K562 (cell line): ENCODE measurements around the gene GABPB1. TPM values are rescaled to one million over a fixed set of nuclear protein-coding genes. Genes with fewer than 3 reads are reported as not detected.

Source experiments
- CEBPB ChIP-seq: fragments of 450-650 bp; IDR thresholded peaks from 2 replicates; pipeline ENCODE4 v1.6.1; 2016; ENCODE audit warnings: missing genetic modification characterization, missing compliant biosample characterization
- ELF2 ChIP-seq: fragments of 250-450 bp; sonication (Bioruptor Pico); IDR thresholded peaks from 2 replicates; pipeline ENCODE4 v1.5.0; 2021; ENCODE audit warnings: mild to moderate bottlenecking
- FOXK2 ChIP-seq, 2 experiments: fragments of 450-650 bp; IDR thresholded peaks in 1 of 2; conservative IDR thresholded peaks in 1 of 2; 2 replicates each; pipeline ENCODE4 v1.6.1; 2016; ENCODE audit warnings: low read depth in 2 of 2, mild to moderate bottlenecking in 1 of 2
- HEY1 ChIP-seq: fragments of 250-450 bp; sonication (Bioruptor Pico); IDR thresholded peaks from 2 replicates; pipeline ENCODE4 v1.5.0; 2020; ENCODE audit warnings: mild to moderate bottlenecking, moderate library complexity, borderline replicate concordance
- HNRNPLL ChIP-seq: fragments of 200-400 bp; formaldehyde crosslinking; IDR thresholded peaks from 2 replicates; pipeline ENCODE4 v1.6.1; 2017; ENCODE audit warnings: low read length, low read depth, mild to moderate bottlenecking; ENCODE audit not compliant: poor library complexity, severe bottlenecking
- MEIS2 ChIP-seq: fragments of 450-650 bp; IDR thresholded peaks from 2 replicates; pipeline ENCODE4 v1.6.1; 2014; ENCODE audit warnings: mild to moderate bottlenecking; ENCODE audit not compliant: partially characterized antibody
- MLX ChIP-seq, 2 experiments: fragments of 450-650 bp in 1 of 2; sonication (generic) in 1 of 2; formaldehyde crosslinking; conservative IDR thresholded peaks; 2 replicates each; pipeline versions ENCODE4 v1.4.0 to v1.8.1; 2020 to 2022; ENCODE audit warnings: mild to moderate bottlenecking in 1 of 2, missing genetic modification reagents in 1 of 2
- NELFE ChIP-seq: IDR thresholded peaks from 2 replicates; pipeline ENCODE4 v1.6.1; 2011; ENCODE audit warnings: mild to moderate bottlenecking; ENCODE audit not compliant: insufficient read depth, insufficient read length
- NFXL1 ChIP-seq: fragments of 450-650 bp; formaldehyde crosslinking; IDR thresholded peaks from 2 replicates; pipeline ENCODE4 v1.4.0; 2021; ENCODE audit warnings: mild to moderate bottlenecking
- NONO ChIP-seq, 2 experiments: fragments of 200-400 bp in 1 of 2; fragments of 450-650 bp in 1 of 2; formaldehyde crosslinking in 1 of 2; IDR thresholded peaks; 2 replicates each; pipeline ENCODE4 v1.6.1; 2017; ENCODE audit warnings: low read depth in 2 of 2, mild to moderate bottlenecking in 2 of 2, moderate library complexity in 2 of 2, low read length in 1 of 2
- NR3C1 ChIP-seq: sonication (generic); formaldehyde crosslinking; IDR thresholded peaks from 2 replicates; pipeline ENCODE4 v1.8.1; 2022; ENCODE audit warnings: missing genetic modification reagents
- POLR2B ChIP-seq: fragments of 450-650 bp; IDR thresholded peaks from 2 replicates; pipeline ENCODE4 v1.6.1; 2018; ENCODE audit warnings: low read depth; ENCODE audit not compliant: partially characterized antibody
- POLR3A ChIP-seq: IDR thresholded peaks from 2 replicates; pipeline ENCODE4 v1.6.1; 2011; ENCODE audit warnings: borderline replicate concordance, mild to moderate bottlenecking, moderate library complexity; ENCODE audit not compliant: insufficient read length, insufficient read depth; ENCODE audit errors: extremely low read depth
- PTTG1 ChIP-seq: fragments of 450-650 bp; IDR thresholded peaks from 2 replicates; pipeline ENCODE4 v1.6.1; 2016; ENCODE audit warnings: low read depth, mild to moderate bottlenecking, missing genetic modification characterization, missing compliant biosample characterization
- RBM22 ChIP-seq: fragments of 200-400 bp; formaldehyde crosslinking; IDR thresholded peaks from 2 replicates; pipeline ENCODE4 v1.6.1; 2018; ENCODE audit warnings: low read length, low read depth; ENCODE audit not compliant: poor library complexity, severe bottlenecking
- SAP30 ChIP-seq: fragments of 200-600 bp; sonication (generic); IDR thresholded peaks from 2 replicates; pipeline ENCODE4 v1.6.1; 2012; ENCODE audit warnings: borderline replicate concordance, low read depth, mild to moderate bottlenecking, moderate library complexity, low read length, control low read depth, inconsistent platforms; ENCODE audit not compliant: insufficient read depth, poor library complexity, severe bottlenecking
- STAT5A ChIP-seq: IDR thresholded peaks from 2 replicates; pipeline ENCODE4 v1.6.1; 2012; ENCODE audit warnings: low read length, inconsistent platforms, borderline replicate concordance
- TEAD4 ChIP-seq, 2 experiments: sonication (generic) in 1 of 2; formaldehyde crosslinking in 1 of 2; IDR thresholded peaks; 2 replicates each; pipeline versions ENCODE4 v1.6.1 to v1.8.0; 2012 to 2022; ENCODE audit warnings: borderline replicate concordance in 1 of 2, inconsistent platforms in 1 of 2, low read length in 1 of 2, mild to moderate bottlenecking in 1 of 2, missing genetic modification reagents in 1 of 2
- ZC3H8 ChIP-seq: fragments of 450-650 bp; IDR thresholded peaks from 2 replicates; pipeline ENCODE4 v1.6.1; 2017
- ZNF143 ChIP-seq: sonication (generic); formaldehyde crosslinking; IDR thresholded peaks from 2 replicates; pipeline ENCODE4 v1.9.0; 2022; ENCODE audit warnings: mild to moderate bottlenecking, missing genetic modification reagents
- ZNF408 ChIP-seq: fragments of 250-450 bp; sonication (Bioruptor Pico); IDR thresholded peaks from 2 replicates; pipeline ENCODE4 v1.4.0; 2020; ENCODE audit warnings: low read depth, mild to moderate bottlenecking, moderate library complexity
- polyA plus RNA-seq, 8 experiments: library from polyadenylated mRNA; depleted of rRNA in 4 of 8; stranded (reverse) in 5 of 8; unstranded in 3 of 8; fragments of >200 nt; fragmentation: Nextera tagmentation in 2 of 8; fragmentation: Illumina TruSeq in 1 of 8; extraction: Ambion mirVana in 2 of 8; extraction: Trizol in 1 of 8; gene quantifications; 2 replicates each; pipeline versions ENCODE4 v1.2.1 to v1.2.3, GENCODE V29; 2011 to 2014; ENCODE audit warnings: inconsistent platforms in 1 of 8, missing spikeins in 1 of 8
- total RNA-seq, 7 experiments: library from RNA; depleted of rRNA in 6 of 7; stranded (reverse); fragments of >200 nt in 6 of 7; fragmentation: Illumina TruSeq in 2 of 7; extraction: Trizol in 2 of 7; gene quantifications; 2 replicates each; pipeline versions ENCODE4 v1.2.1 to v1.2.3, GENCODE V29; 2011 to 2021; ENCODE audit warnings: low replicate concordance in 1 of 7
- TF ChIP-seq, protein P1 (sequence below), 2 experiments: fragments of 450-650 bp; IDR thresholded peaks; 2 replicates each; pipeline ENCODE4 v1.6.1; 2018; ENCODE audit warnings: mild to moderate bottlenecking in 2 of 2, low read depth in 1 of 2; ENCODE audit not compliant: partially characterized antibody in 2 of 2

The GABPB1 gene
- total and polyA plus RNA-seq, 9 of the 15 experiments (the other 6 are each of a cell fraction or from before 2014, with no cell fraction given) = 11.8 to 42.3 (median 33.2) TPM

DNA sequence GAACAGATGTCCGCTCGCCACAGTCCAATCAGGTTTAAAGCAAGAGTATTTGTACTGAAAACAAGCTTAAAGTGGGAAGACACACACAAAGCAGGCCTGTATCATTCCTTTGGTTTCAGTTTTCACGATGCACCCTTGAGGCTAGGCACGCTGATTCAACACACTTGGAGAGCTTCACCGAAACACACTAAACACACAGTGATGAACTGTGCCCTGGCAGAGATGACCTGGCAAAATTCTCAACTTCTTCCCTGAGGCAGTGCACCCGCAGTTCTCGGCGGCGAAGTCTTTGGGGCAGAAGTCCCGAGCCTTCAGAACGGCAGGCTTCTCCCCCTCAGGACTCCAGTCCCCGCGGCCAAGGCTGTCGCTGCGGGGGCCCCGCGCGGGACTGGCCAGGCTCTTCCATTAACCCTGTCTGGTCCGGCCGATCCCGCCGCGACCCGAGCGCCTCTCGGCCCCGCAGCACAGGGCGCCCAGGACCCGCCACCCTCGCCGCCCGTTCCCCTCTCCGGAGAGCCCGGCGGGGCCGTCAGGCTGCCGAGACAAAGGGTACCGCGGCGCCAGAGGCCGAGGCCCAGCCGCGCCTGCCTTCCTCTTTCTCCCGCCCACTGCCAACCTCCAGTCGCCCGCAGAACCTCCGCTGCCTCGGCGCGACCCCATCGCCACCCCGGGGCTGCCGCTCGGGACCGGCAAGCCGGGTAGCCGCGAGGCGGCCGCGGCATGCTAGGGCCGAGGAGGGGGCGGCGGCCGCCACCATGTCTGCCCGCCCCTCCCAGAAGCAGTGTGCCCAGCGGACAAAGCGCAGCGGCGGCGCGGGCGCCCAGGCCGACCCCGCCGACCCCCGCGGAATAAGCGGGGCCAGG is 792 bp downstream of the GABPB1 start (continued):
- TF ChIP-seq PTTG1 (tag) (no peak), TEAD4 (IDR thresholded peaks at IDR 0.05; ENCODE audit: low read length) (no peak), TEAD4 (CRISPR knock-in tag; IDR thresholded peaks at IDR 0.05; ENCODE audit: borderline replicate concordance) (peak; percentile 79; the same call in 1 of the 2 replicates), SAP30 (peak; percentile 23), NONO (IDR thresholded peaks at IDR 0.05; ENCODE audit: low read depth in 2 of 2, low read length in 1 of 2) (peak; percentile 24 to 61; a peak in 2 of 4 replicates), ZNF143 (CRISPR knock-in tag) (0 out of 2 replicates have a peak, but pooled peaks have one; percentile 33), CEBPB (tag) (no peak), NELFE (no peak), ZNF408 (CRISPR knock-in tag) (no peak), ZC3H8 (no peak), HEY1 (no peak), HNRNPLL (peak; percentile 56), MLX (CRISPR knock-in tag; conservative IDR thresholded peaks at IDR 0.05) (no peak), FOXK2 (conservative IDR thresholded peaks at IDR 0.05 in 1 of 2, IDR thresholded peaks at IDR 0.05 in 1 of 2; ENCODE audit: low read depth in 2 of 2) (peak; percentile 43 to 47; a peak in 1 of 4 replicates), NFXL1 (no peak), STAT5A (no peak), ELF2 (CRISPR knock-in tag) (peak; percentile 57; the same call in 1 of the 2 replicates), RBM22 (peak; percentile 61), MEIS2 (no peak), POLR3A (no peak), POLR2B (peak; percentile 66), NR3C1 (CRISPR knock-in tag) (peak; percentile 77; the same call in 1 of the 2 replicates)
- TF ChIP-seq, protein P1, sequence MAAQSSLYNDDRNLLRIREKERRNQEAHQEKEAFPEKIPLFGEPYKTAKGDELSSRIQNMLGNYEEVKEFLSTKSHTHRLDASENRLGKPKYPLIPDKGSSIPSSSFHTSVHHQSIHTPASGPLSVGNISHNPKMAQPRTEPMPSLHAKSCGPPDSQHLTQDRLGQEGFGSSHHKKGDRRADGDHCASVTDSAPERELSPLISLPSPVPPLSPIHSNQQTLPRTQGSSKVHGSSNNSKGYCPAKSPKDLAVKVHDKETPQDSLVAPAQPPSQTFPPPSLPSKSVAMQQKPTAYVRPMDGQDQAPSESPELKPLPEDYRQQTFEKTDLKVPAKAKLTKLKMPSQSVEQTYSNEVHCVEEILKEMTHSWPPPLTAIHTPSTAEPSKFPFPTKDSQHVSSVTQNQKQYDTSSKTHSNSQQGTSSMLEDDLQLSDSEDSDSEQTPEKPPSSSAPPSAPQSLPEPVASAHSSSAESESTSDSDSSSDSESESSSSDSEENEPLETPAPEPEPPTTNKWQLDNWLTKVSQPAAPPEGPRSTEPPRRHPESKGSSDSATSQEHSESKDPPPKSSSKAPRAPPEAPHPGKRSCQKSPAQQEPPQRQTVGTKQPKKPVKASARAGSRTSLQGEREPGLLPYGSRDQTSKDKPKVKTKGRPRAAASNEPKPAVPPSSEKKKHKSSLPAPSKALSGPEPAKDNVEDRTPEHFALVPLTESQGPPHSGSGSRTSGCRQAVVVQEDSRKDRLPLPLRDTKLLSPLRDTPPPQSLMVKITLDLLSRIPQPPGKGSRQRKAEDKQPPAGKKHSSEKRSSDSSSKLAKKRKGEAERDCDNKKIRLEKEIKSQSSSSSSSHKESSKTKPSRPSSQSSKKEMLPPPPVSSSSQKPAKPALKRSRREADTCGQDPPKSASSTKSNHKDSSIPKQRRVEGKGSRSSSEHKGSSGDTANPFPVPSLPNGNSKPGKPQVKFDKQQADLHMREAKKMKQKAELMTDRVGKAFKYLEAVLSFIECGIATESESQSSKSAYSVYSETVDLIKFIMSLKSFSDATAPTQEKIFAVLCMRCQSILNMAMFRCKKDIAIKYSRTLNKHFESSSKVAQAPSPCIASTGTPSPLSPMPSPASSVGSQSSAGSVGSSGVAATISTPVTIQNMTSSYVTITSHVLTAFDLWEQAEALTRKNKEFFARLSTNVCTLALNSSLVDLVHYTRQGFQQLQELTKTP (IDR thresholded peaks at IDR 0.05; ENCODE audit: low read depth in 1 of 2, partially characterized antibody in 2 of 2) = no peak
